Thyroid gland (tissue), 4 donors: ENCODE data around the gene KRTAP10-3.

ENCODE experiments used
- CTCF ChIP-seq, 6 experiments: fragments of 200-600 bp in 3 of 6; fragments of 450-650 bp in 3 of 6; sonication (generic) in 3 of 6; IDR thresholded peaks; one replicate each; pipeline ENCODE4 v1.5.1; 2016 to 2019; ENCODE audit warnings: antibody characterized with exemption in 6 of 6, mild to moderate bottlenecking in 2 of 6, inconsistent platforms in 1 of 6, moderate library complexity in 1 of 6
- POLR2A ChIP-seq, 2 donors: fragments of 450-650 bp; IDR thresholded peaks; one replicate each; pipeline ENCODE4 v1.6.1; 2017; ENCODE audit warnings: antibody characterized with exemption in 2 of 2, mild to moderate bottlenecking in 2 of 2, moderate library complexity in 1 of 2

- TF ChIP-seq CTCF (IDR thresholded peaks at IDR 0.05), result no peak
- no peak for TF ChIP-seq POLR2A (IDR thresholded peaks at IDR 0.05)
Measured at GRCh38 chr21:44552136-44552535, 6.5 kb downstream of the KRTAP10-3 start.
